HG03175 (cell line): Measurements from ENCODE around the gene SBK3.
A peak's percentile ranks its signal among the peaks of the same experiment; 100 is the strongest.
"Not testable (repeated sequence)": the region's sequence is repeated elsewhere in the genome, so short reads cannot be mapped to it uniquely, and the experiment has no call there.

Experiments used
- ATAC-seq: cut with Tn5 transposase; IDR thresholded peaks from one replicate; pipeline ENCODE4 v1.9.1; 2021; ENCODE audit warnings: mild to moderate bottlenecking, moderate library complexity; ENCODE audit not compliant: unreplicated experiment

The SBK3 gene

GRCh38 chr19:55519451-55520311 is 25.7 kb downstream of the SBK3 start:
- ATAC-seq = no peak

- peak; percentile 100 for ATAC-seq
These were observed 28.3 kb downstream of the SBK3 start for GRCh38 chr19:55516878-55517620.

GRCh38 chr19:55508120-55508519 is 37.2 kb downstream of the SBK3 start:
- no peak for ATAC-seq

GRCh38 chr19:55504981-55505380 is 40.4 kb downstream of the SBK3 start:
- ATAC-seq = no peak

GRCh38 chr19:55504252-55504603 is 41.1 kb downstream of the SBK3 start:
- ATAC-seq = no peak

- peak; percentile 95 for ATAC-seq
These were observed 41.7 kb downstream of the SBK3 start for GRCh38 chr19:55503502-55504251.

GRCh38 chr19:55503157-55503501 is 42.2 kb downstream of the SBK3 start:
- ATAC-seq = no peak

- no peak for ATAC-seq
These were observed 43.0 kb downstream of the SBK3 start for GRCh38 chr19:55502197-55502952.

- ATAC-seq = no peak
These were observed 44.9 kb downstream of the SBK3 start for GRCh38 chr19:55500368-55500952.

GRCh38 chr19:55498246-55498840 is 47.0 kb downstream of the SBK3 start:
- no peak for ATAC-seq

GRCh38 chr19:55497763-55498162 is 47.6 kb downstream of the SBK3 start:
- no peak for ATAC-seq

GRCh38 chr19:55496820-55497219 is 48.5 kb downstream of the SBK3 start:
- ATAC-seq = not testable (repeated sequence)

- no peak for ATAC-seq
These were observed 49.5 kb downstream of the SBK3 start for GRCh38 chr19:55495646-55496349.

- ATAC-seq = no peak
These were observed 51.1 kb downstream of the SBK3 start for GRCh38 chr19:55494172-55494761.

GRCh38 chr19:55493645-55494171 is 51.6 kb downstream of the SBK3 start:
- no peak for ATAC-seq

GRCh38 chr19:55493052-55493644 is 52.2 kb downstream of the SBK3 start:
- ATAC-seq = no peak

- no peak for ATAC-seq
These were observed 52.9 kb downstream of the SBK3 start for GRCh38 chr19:55492362-55492944.
